Lower lobe of right lung (tissue), 2 donors: ENCODE results near the gene ALDH16A1. TPM values are rescaled to one million over a fixed set of nuclear protein-coding genes. Genes with fewer than 3 reads are reported as not detected.
A peak's percentile ranks its signal among the peaks of the same experiment; 100 is the strongest.

Source experiments
- ATAC-seq, 2 donors: fragments of 200-7000 bp; cut with Tn5 transposase; one replicate each; pipeline ENCODE4 v1.9.1; 2020 to 2022; ENCODE audit warnings: mild to moderate bottlenecking in 2 of 2, moderate library complexity in 2 of 2
- DNase-seq: peaks from one replicate; pipeline ENCODE4 v3.0.0-alpha.2; 2020
- H3K27ac ChIP-seq: fragments of 200-600 bp; one replicate; pipeline ENCODE4 v1.8.0; 2022
- H3K27me3 ChIP-seq: fragments of 200-600 bp; one replicate; pipeline ENCODE4 v1.8.0; 2022; ENCODE audit warnings: low read depth
- H3K36me3 ChIP-seq: fragments of 200-600 bp; one replicate; pipeline ENCODE4 v1.8.0; 2022; ENCODE audit warnings: mild to moderate bottlenecking
- H3K4me1 ChIP-seq: fragments of 200-600 bp; one replicate; pipeline ENCODE4 v1.8.0; 2022
- H3K4me3 ChIP-seq: fragments of 200-600 bp; one replicate; pipeline ENCODE4 v1.8.0; 2022; ENCODE audit warnings: mild to moderate bottlenecking
- H3K9me3 ChIP-seq: fragments of 200-600 bp; one replicate; pipeline ENCODE4 v1.8.0; 2022
- intact Hi-C: fragments of 100-400 bp; cut with DNase I; formaldehyde crosslinking; loops from one replicate; pipeline ENCODE4 v1.11.0; 2022
- total RNA-seq: library from RNA; stranded (reverse); fragmentation: NEBNext Ultra II Directional; extraction: Animal tissue kit (Norgen Biotek cat#: 25700); gene quantifications from one replicate; pipeline ENCODE4 v1.2.1, GENCODE V29; 2021
- TF ChIP-seq, protein P1 (sequence below): fragments of 200-600 bp; IDR thresholded peaks from one replicate; pipeline ENCODE4 v1.8.0; 2022; ENCODE audit warnings: antibody characterized with exemption, mild to moderate bottlenecking
- donor health status: DM: no; HTN: yes; CAD: no; lungs with severe emphysema.

ALDH16A1 gene
- total RNA-seq, 1 donor from 2014 or later, result 33.7 TPM

GRCh38 chr19:49490287-49491029 lies 37.4 kb downstream of the ALDH16A1 start:
- TF ChIP-seq, protein P1, sequence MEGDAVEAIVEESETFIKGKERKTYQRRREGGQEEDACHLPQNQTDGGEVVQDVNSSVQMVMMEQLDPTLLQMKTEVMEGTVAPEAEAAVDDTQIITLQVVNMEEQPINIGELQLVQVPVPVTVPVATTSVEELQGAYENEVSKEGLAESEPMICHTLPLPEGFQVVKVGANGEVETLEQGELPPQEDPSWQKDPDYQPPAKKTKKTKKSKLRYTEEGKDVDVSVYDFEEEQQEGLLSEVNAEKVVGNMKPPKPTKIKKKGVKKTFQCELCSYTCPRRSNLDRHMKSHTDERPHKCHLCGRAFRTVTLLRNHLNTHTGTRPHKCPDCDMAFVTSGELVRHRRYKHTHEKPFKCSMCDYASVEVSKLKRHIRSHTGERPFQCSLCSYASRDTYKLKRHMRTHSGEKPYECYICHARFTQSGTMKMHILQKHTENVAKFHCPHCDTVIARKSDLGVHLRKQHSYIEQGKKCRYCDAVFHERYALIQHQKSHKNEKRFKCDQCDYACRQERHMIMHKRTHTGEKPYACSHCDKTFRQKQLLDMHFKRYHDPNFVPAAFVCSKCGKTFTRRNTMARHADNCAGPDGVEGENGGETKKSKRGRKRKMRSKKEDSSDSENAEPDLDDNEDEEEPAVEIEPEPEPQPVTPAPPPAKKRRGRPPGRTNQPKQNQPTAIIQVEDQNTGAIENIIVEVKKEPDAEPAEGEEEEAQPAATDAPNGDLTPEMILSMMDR, result no peak
- H3K4me3 ChIP-seq, result peak overlapping the region; percentile 99
- H3K4me1 ChIP-seq, result peaks cover 36% of the 10 kb centered on the region
- DNase-seq, result no peak
- H3K27ac ChIP-seq, result no peak overlapping the region
- H3K27me3 ChIP-seq, result no peaks in the 10 kb centered on the region
- H3K9me3 ChIP-seq, result no peaks in the 10 kb centered on the region
- H3K36me3 ChIP-seq, result peaks cover 51% of the 10 kb centered on the region
- intact Hi-C loops, result no loop called here
- no peak for ATAC-seq

GRCh38 chr19:49491030-49491803 lies 38.2 kb downstream of the ALDH16A1 start:
- H3K4me1 ChIP-seq, result peaks cover 38% of the 10 kb centered on the region
- ATAC-seq (no peak), DNase-seq (no peak)
- peaks cover 46% of the 10 kb centered on the region for H3K36me3 ChIP-seq
- intact Hi-C loops, result no loop called here
- H3K27me3 ChIP-seq, result no peaks in the 10 kb centered on the region
- TF ChIP-seq, protein P1, result no peak
- no peaks in the 10 kb centered on the region for H3K9me3 ChIP-seq
- no peak overlapping the region for H3K4me3 ChIP-seq
- no peak overlapping the region for H3K27ac ChIP-seq

DNA sequence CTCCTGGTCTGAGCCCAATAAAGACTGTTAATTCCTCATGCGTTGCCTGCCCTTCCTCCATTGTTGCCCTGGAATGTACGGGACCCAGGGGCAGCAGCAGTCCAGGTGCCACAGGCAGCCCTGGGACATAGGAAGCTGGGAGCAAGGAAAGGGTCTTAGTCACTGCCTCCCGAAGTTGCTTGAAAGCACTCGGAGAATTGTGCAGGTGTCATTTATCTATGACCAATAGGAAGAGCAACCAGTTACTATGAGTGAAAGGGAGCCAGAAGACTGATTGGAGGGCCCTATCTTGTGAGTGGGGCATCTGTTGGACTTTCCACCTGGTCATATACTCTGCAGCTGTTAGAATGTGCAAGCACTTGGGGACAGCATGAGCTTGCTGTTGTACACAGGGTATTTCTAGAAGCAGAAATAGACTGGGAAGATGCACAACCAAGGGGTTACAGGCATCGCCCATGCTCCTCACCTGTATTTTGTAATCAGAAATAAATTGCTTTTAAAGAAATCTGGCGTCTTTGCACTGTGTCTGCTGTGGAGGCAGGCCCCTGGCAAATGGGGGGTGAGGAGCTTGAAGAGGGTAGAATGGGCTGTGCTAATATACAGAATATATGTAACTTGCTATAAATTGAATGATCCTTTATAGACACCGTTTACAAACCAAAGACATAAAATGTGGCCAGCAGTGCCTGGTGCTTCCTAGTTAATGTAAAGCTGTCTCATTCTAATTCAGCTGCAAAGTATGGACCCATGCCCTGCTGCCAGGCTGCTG lies 39.0 kb downstream of the ALDH16A1 start:
- Histone ChIP-seq H3K4me3 (no peak overlapping the region), H3K27ac (no peak overlapping the region), H3K4me1 (peaks cover 40% of the 10 kb centered on the region), H3K9me3 (no peaks in the 10 kb centered on the region), H3K27me3 (no peaks in the 10 kb centered on the region), H3K36me3 (peaks cover 46% of the 10 kb centered on the region)
- TF ChIP-seq, protein P1, result no peak
- intact Hi-C loops, result no loop called here
- DNase-seq (no peak), ATAC-seq (no peak)

DNA sequence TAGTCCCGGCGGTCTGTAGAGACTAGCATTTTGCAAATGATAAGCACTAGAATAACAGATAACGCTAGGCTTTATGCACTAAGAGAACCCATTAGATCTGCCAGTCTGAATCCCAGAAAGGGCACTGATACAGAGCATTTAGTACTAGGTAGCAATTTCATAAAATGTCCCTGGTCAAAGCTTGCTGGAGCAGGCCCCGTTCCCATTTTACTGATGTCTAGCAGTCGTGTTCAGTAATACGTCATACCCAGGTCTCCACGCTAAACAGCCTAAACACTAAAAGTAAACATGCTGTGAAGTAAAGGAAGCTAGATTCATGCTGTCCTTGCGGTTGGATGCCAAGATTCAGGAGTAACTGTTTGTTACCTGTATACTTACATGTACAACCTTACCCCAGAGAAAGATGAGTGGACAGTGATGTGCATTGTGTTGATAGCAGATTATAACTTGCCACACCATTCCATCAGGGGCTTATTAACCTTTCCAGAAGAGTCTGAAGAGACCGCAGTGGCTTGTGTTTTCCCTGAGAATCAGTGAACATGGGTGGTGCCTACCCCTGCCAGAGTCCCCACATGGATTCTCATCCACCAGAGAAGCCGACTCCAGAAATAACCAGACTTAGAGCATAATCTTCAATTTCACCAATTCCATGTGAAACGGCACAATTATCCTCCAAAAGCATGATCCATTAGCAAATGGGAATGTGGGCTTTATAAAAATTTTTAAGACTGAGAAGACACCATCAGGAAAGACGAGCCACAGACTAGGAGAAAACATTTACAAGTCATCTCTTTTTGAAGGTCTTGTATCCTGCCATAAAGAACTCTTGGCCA lies 39.8 kb downstream of the ALDH16A1 start:
- intact Hi-C loops, result no loop called here
- Histone ChIP-seq H3K36me3 (peaks cover 54% of the 10 kb centered on the region), H3K4me1 (peaks cover 48% of the 10 kb centered on the region), H3K27me3 (no peaks in the 10 kb centered on the region), H3K9me3 (no peaks in the 10 kb centered on the region), H3K4me3 (no peak overlapping the region), H3K27ac (no peak overlapping the region)
- TF ChIP-seq, protein P1, result no peak
- DNase-seq (no peak), ATAC-seq (no peak)

- H3K36me3 ChIP-seq, result peaks cover 50% of the 10 kb centered on the region
- no peak for ATAC-seq
Observed at GRCh38 chr19:49496574-49497008, 43.6 kb downstream of the ALDH16A1 start.

More at GRCh38 chr19:49496574-49497008, 43.6 kb downstream of the ALDH16A1 start:
- Histone ChIP-seq H3K4me1 (peaks cover 43% of the 10 kb centered on the region), H3K4me3 (peak overlapping the region; percentile 82), H3K9me3 (no peaks in the 10 kb centered on the region), H3K27ac (peak overlapping the region; percentile 91), H3K27me3 (no peaks in the 10 kb centered on the region)
- TF ChIP-seq, protein P1, result no peak
- DNase-seq, result no peak
- intact Hi-C loops, result no loop called here
